Measurements from ENCODE around the gene TTC8. TPM values are rescaled to one million over a fixed set of nuclear protein-coding genes. Genes with fewer than 3 reads are reported as not detected.
"Not testable (repeated sequence)": the region's sequence is repeated elsewhere in the genome, so short reads cannot be mapped to it uniquely, and the experiment has no call there.

Gene TTC8
- total RNA-seq, result 10 to 100 TPM; 20.8 to 34.1 TPM

DNA sequence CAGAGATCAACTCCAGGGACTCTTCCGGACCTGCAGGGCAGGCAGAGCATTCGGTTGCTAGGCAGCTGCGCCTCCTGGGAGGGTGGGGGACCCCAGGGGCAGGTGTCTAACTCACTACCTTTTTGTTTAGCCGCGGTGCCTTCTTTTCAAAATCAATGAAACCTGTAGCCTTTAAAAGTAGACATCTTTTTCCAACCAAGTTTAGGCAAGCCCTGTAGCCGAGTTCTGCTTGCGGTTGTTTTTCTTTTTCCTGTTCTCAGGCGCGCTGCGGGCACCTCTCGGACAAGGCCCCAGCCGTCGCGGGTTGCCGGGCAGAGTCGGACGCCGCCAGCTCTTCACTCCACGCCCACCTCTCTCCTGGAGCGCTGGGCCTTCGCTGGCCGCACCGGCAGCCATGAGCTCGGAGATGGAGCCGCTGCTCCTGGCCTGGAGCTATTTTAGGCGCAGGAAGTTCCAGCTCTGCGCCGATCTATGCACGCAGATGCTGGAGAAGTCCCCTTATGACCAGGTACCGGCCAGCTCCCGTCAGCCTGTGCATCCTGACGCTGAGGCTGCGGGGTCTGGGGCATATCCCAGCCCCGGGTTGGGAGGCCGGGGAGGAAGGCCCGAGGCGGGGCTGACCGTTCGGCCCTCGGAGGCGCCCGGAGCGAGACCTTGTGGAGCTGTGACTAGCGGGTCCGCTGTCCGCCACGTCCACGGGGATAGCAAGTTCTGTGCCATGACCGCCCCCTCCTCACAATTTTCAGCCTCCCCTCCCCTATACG is at the start of gene TTC8:
TSS of gene TTC8 (plus strand) at position 338 of the 764 bp plus-strand sequence. CDS start at position 395, 57 bp downstream.
- H3K4me1 ChIP-seq (ENCODE audit: control insufficient read depth in 1 of 2, low read depth in 2 of 2), result peaks cover 4 to 18% of the 10 kb centered on the region in 2 donors
- TF ChIP-seq CTCF (IDR thresholded peaks at IDR 0.05), result no peak

GRCh38 chr14:88775532-88775931 is 48.9 kb upstream of the TTC8 start:
- DNase-seq (ENCODE audit: low spot score) (no peak), ATAC-seq (ENCODE audit: insufficient number of reproducible peaks, low FRiP score, low read depth) (no peak)
- H3K4me3 ChIP-seq, result no peak overlapping the region
- H3K4me1 ChIP-seq (ENCODE audit: control insufficient read depth in 1 of 2, low read depth in 2 of 2), result no peaks in the 10 kb centered on the region
- no peaks in the 10 kb centered on the region for H3K27me3 ChIP-seq (replicated peaks; ENCODE audit: insufficient read depth)
- H3K36me3 ChIP-seq, result no peaks in the 10 kb centered on the region
- no peak overlapping the region for H3K27ac ChIP-seq
- TF ChIP-seq CTCF (IDR thresholded peaks at IDR 0.05), result no peak
- H3K9me3 ChIP-seq, result no peaks in the 10 kb centered on the region

More for the DNA sequence above, at the start of gene TTC8:
- Histone ChIP-seq H3K4me3 (peak within 1 kb of the TSS; percentile 83), H3K36me3 (no peaks in the 10 kb centered on the region), H3K27ac (peak within 1 kb of the TSS; percentile 59 to 84), H3K27me3 (replicated peaks; ENCODE audit: insufficient read depth) (no peaks in the 10 kb centered on the region), H3K9me3 (no peaks in the 10 kb centered on the region)
- DNase-seq (ENCODE audit: low spot score), result peak; percentile 51
- ATAC-seq (ENCODE audit: insufficient number of reproducible peaks, low FRiP score, low read depth), result peak; percentile 95

DNA sequence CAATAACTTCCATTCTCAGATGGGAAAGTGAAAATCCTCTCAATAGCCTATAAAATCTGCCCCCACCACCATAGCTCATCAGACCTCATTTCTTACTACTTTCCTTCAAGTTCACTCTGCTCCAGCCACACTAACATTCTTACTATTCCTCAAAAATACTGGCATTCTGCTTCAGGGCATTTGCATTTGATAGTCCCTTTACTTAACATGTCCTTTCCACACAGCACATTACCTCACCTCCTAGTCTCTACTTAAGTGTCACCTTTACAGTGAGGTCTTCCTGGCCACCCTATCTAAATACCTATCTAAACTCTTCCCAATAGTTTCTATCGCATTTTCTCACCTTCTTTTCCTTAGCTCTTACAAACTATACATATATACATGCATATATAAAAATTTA is 38.5 kb upstream of the TTC8 start:
- TF ChIP-seq CTCF (IDR thresholded peaks at IDR 0.05), result no peak
- Histone ChIP-seq H3K36me3 (no peaks in the 10 kb centered on the region), H3K9me3 (no peaks in the 10 kb centered on the region), H3K27ac (no peak overlapping the region), H3K27me3 (replicated peaks; ENCODE audit: insufficient read depth) (no peaks in the 10 kb centered on the region), H3K4me1 (ENCODE audit: control insufficient read depth in 1 of 2, low read depth in 2 of 2) (no peaks in the 10 kb centered on the region), H3K4me3 (no peak overlapping the region)
- DNase-seq (ENCODE audit: low spot score) (no peak), ATAC-seq (ENCODE audit: insufficient number of reproducible peaks, low FRiP score, low read depth) (no peak)

- no peaks in the 10 kb centered on the region for H3K9me3 ChIP-seq
Measured at GRCh38 chr14:88786715-88787114, 37.7 kb upstream of the TTC8 start.

GRCh38 chr14:88789573-88789972 is 34.9 kb upstream of the TTC8 start:
- H3K36me3 ChIP-seq; DNase-seq (ENCODE audit: low spot score); H3K4me3 ChIP-seq; ATAC-seq (ENCODE audit: insufficient number of reproducible peaks, low FRiP score, low read depth); H3K27me3 ChIP-seq (replicated peaks; ENCODE audit: insufficient read depth); H3K9me3 ChIP-seq; H3K27ac ChIP-seq: not testable (repeated sequence)
- peaks cover 10 to 14% of the 10 kb centered on the region in 2 donors for H3K4me1 ChIP-seq (ENCODE audit: control insufficient read depth in 1 of 2, low read depth in 2 of 2)

More at GRCh38 chr14:88786715-88787114, 37.7 kb upstream of the TTC8 start:
- H3K27me3 ChIP-seq (replicated peaks; ENCODE audit: insufficient read depth), result no peaks in the 10 kb centered on the region
- DNase-seq (ENCODE audit: low spot score) (no peak), ATAC-seq (ENCODE audit: insufficient number of reproducible peaks, low FRiP score, low read depth) (no peak)
- H3K4me1 ChIP-seq (ENCODE audit: control insufficient read depth in 1 of 2, low read depth in 2 of 2), result peaks cover 2 to 6% of the 10 kb centered on the region in 2 donors
- TF ChIP-seq CTCF (IDR thresholded peaks at IDR 0.05), result no peak
- H3K36me3 ChIP-seq, result no peaks in the 10 kb centered on the region
- H3K27ac ChIP-seq, result no peak overlapping the region
- no peak overlapping the region for H3K4me3 ChIP-seq
